Measurements from ENCODE around the gene APCS. TPM values are rescaled to one million over a fixed set of nuclear protein-coding genes. Genes with fewer than 3 reads are reported as not detected.

Gene APCS
- total RNA-seq, 1 experiment from 2014 or later, result not detected

DNA sequence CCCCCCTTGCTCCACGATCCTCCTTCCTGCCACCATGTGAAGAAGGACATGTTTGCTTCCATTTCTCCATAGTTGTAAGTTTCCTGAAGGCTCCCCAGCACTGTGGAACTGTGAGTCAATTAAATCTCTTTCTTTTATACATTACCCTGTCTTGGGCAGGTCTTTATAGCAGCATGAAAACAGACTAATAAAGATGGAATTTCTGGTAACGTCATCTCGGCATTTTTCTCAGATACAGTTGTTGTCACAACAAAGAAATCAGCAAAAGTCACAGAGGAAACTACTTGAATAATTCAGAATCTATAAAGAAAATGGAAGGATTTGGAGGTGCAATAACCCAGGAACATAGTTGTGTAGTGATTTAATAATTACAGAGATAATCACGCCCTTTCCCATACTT is 4.4 kb downstream of the APCS start:
- ChIA-PET POLR2A (no interaction called here), CTCF (no interaction called here)
- peaks cover 15% of the 10 kb centered on the region for H3K4me1 Mint-ChIP-seq (ENCODE audit: insufficient read depth, unreplicated experiment)
- H3K27me3 Mint-ChIP-seq (ENCODE audit: insufficient read depth, unreplicated experiment), result no peaks in the 10 kb centered on the region
- no peak for DNase-seq (ENCODE audit: unreplicated experiment)
- H3K36me3 Mint-ChIP-seq (ENCODE audit: insufficient read depth, unreplicated experiment), result no peaks in the 10 kb centered on the region
- BruUV-seq (replicated peaks), result no TSS peak
- no peak overlapping the region for H3K4me3 Mint-ChIP-seq (ENCODE audit: unreplicated experiment)
- TF ChIP-seq, protein P1, sequence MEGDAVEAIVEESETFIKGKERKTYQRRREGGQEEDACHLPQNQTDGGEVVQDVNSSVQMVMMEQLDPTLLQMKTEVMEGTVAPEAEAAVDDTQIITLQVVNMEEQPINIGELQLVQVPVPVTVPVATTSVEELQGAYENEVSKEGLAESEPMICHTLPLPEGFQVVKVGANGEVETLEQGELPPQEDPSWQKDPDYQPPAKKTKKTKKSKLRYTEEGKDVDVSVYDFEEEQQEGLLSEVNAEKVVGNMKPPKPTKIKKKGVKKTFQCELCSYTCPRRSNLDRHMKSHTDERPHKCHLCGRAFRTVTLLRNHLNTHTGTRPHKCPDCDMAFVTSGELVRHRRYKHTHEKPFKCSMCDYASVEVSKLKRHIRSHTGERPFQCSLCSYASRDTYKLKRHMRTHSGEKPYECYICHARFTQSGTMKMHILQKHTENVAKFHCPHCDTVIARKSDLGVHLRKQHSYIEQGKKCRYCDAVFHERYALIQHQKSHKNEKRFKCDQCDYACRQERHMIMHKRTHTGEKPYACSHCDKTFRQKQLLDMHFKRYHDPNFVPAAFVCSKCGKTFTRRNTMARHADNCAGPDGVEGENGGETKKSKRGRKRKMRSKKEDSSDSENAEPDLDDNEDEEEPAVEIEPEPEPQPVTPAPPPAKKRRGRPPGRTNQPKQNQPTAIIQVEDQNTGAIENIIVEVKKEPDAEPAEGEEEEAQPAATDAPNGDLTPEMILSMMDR (IDR thresholded peaks at IDR 0.05; ENCODE audit: unreplicated experiment), result no peak
- intact Hi-C loops (cut with micrococcal nuclease), result no loop called here
- no peak overlapping the region for H3K27ac Mint-ChIP-seq (ENCODE audit: low read depth, unreplicated experiment)
- peaks cover 22% of the 10 kb centered on the region for H3K9me3 Mint-ChIP-seq (ENCODE audit: unreplicated experiment)

DNA sequence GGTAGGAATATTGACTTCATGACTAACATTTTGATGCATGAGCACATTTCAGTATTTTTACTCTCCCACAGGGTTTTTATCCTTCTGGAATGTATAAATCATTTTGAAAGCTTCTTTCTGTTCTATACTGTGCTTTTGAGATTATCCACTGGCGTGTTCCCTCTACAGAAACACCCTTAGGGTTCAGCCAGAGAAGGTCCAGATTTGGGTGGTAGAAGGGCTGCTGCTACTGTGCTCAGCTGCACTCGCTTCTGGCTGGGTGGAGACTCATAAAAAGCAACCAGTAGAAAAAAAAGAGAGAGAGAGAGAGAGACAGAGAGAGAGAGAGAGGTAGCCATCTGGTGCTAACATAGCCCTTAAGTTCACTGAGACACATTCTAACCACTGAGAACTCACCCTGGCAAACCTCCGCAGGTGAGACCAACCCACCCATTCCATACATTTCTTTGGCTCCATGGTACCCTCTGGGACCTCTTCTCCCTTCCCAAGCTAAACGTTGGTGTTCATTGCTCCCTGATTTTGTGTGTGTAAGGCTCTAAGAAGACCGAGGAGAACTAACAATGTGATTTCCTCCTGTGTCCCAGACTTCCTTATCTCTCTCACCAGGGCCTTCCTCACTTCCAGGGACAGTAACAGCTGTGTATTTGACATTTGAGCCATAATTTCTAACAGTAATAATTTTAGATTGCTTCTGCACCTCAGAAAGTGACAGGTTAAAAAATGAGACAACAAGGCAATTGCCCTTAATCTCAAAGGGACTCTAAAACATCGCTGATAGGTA is 7.2 kb downstream of the APCS start:
- Mint-ChIP-seq H3K27ac (ENCODE audit: low read depth, unreplicated experiment) (peak overlapping the region; percentile 75), H3K36me3 (ENCODE audit: insufficient read depth, unreplicated experiment) (no peaks in the 10 kb centered on the region), H3K9me3 (ENCODE audit: unreplicated experiment) (peaks cover 23% of the 10 kb centered on the region), H3K4me1 (ENCODE audit: insufficient read depth, unreplicated experiment) (peaks cover 43% of the 10 kb centered on the region), H3K4me3 (ENCODE audit: unreplicated experiment) (no peak overlapping the region), H3K27me3 (ENCODE audit: insufficient read depth, unreplicated experiment) (no peaks in the 10 kb centered on the region)
- ChIA-PET POLR2A (interaction anchor here (0.6 kb wide), 1 partner anchor 22 kb away, joined by 3 read pairs; no protein-coding TSS in a partner anchor), CTCF (interaction anchor here (0.7 kb wide), 1 partner anchor 115 kb away, joined by 3 read pairs; no protein-coding TSS in a partner anchor)
- no TSS peak for BruUV-seq (replicated peaks)
- intact Hi-C loops (cut with micrococcal nuclease), result loop anchor here (5.0 kb wide), 2 partner anchors 43 to 383 kb away; no protein-coding TSS in a partner anchor
- DNase-seq (ENCODE audit: unreplicated experiment), result no peak
- TF ChIP-seq, protein P1 (IDR thresholded peaks at IDR 0.05; ENCODE audit: unreplicated experiment), result no peak

DNA sequence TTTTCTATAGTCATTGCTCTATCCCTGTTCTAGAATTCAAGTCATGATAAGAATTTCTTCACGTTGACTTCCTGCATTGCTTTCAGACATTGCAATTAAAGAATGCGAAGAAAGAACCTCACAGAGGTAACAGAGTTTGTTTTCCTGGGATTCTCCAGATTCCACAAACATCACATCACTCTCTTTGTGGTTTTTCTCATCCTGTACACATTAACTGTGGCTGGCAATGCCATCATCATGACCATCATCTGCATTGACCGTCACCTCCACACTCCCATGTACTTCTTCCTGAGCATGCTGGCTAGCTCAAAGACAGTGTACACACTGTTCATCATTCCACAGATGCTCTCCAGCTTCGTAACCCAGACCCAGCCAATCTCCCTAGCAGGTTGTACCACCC is 10.6 kb downstream of the APCS start:
- DNase-seq (ENCODE audit: unreplicated experiment), result peak; percentile 91
- TF ChIP-seq, protein P1 (IDR thresholded peaks at IDR 0.05; ENCODE audit: unreplicated experiment), result no peak
- intact Hi-C loops (cut with micrococcal nuclease), result loop anchor here (1.0 to 5.0 kb wide), 4 partner anchors 46 to 386 kb away; no protein-coding TSS in a partner anchor
- Mint-ChIP-seq H3K27ac (ENCODE audit: low read depth, unreplicated experiment) (peak overlapping the region; percentile 75), H3K36me3 (ENCODE audit: insufficient read depth, unreplicated experiment) (no peaks in the 10 kb centered on the region), H3K4me1 (ENCODE audit: insufficient read depth, unreplicated experiment) (peaks cover 66% of the 10 kb centered on the region), H3K9me3 (ENCODE audit: unreplicated experiment) (peaks cover 22% of the 10 kb centered on the region), H3K27me3 (ENCODE audit: insufficient read depth, unreplicated experiment) (no peaks in the 10 kb centered on the region), H3K4me3 (ENCODE audit: unreplicated experiment) (peak overlapping the region; percentile 2)
- POLR2A ChIA-PET, result interaction anchor here (1.0 kb wide), 1 partner anchor 154 kb away, joined by 3 read pairs; no protein-coding TSS in a partner anchor
- no TSS peak for BruUV-seq (replicated peaks)
- CTCF ChIA-PET, result interaction anchor here (0.6 to 0.9 kb wide), 2 partner anchors 383 to 498 kb away, joined by 3 to 4 read pairs; no protein-coding TSS in a partner anchor

DNA sequence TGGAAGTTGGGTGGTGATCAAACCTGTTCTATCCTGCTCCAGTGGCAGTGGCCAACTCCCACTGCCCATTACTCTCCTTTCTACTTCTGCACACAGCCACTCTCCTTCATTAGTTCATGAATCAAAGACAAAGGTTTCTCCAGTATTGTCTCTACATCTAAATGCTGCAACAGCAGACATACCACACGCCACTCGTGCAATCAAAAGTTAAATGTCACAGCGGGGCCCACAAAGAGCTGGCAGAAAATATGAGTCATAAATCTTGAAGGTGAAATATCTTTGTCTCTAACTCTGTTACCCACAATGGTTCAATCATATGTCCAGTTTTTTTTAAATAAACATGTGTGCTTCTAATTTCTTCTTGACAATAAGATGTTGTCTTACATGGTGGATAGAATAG is 13.3 kb downstream of the APCS start:
- CTCF ChIA-PET, result interaction anchor here (0.6 kb wide), 1 partner anchor 168 kb away, joined by 3 read pairs; no protein-coding TSS in a partner anchor
- intact Hi-C loops (cut with micrococcal nuclease), result no loop called here

More for the DNA sequence above, 13.3 kb downstream of the APCS start:
- no TSS peak for BruUV-seq (replicated peaks)
- Mint-ChIP-seq H3K9me3 (ENCODE audit: unreplicated experiment) (peaks cover 34% of the 10 kb centered on the region), H3K36me3 (ENCODE audit: insufficient read depth, unreplicated experiment) (no peaks in the 10 kb centered on the region), H3K4me1 (ENCODE audit: insufficient read depth, unreplicated experiment) (peaks cover 55% of the 10 kb centered on the region), H3K4me3 (ENCODE audit: unreplicated experiment) (no peak overlapping the region), H3K27me3 (ENCODE audit: insufficient read depth, unreplicated experiment) (no peaks in the 10 kb centered on the region), H3K27ac (ENCODE audit: low read depth, unreplicated experiment) (peak overlapping the region; percentile 52)
- peak; percentile 22 for DNase-seq (ENCODE audit: unreplicated experiment)
- POLR2A ChIA-PET, result interaction anchor here (0.7 kb wide), 1 partner anchor 73 kb away, joined by 3 read pairs; no protein-coding TSS in a partner anchor
- TF ChIP-seq, protein P1 (IDR thresholded peaks at IDR 0.05; ENCODE audit: unreplicated experiment), result no peak

Data from MCF 10A (cell line).